ENCODE results near the gene RPL37A.

GRCh38 chr2:216464104-216464720 is 34.4 kb upstream of the RPL37A start:
- TF ChIP-seq REST (IDR thresholded peaks at IDR 0.05; ENCODE audit: borderline replicate concordance): no peak
- TF ChIP-seq CTCF (IDR thresholded peaks at IDR 0.05; ENCODE audit: poor library complexity, severe bottlenecking): no peak
- TF ChIP-seq EZH2 (IDR thresholded peaks at IDR 0.05; ENCODE audit: borderline replicate concordance, insufficient read depth, low read length, poor library complexity, severe bottlenecking): no peak
- TF ChIP-seq POLR2AphosphoS5 (IDR thresholded peaks at IDR 0.05): no peak
- no peak for TF ChIP-seq EP300 (conservative IDR thresholded peaks at IDR 0.05; ENCODE audit: poor library complexity, severe bottlenecking)
- TF ChIP-seq RAD21 (conservative IDR thresholded peaks at IDR 0.05): no peak
- no peak for TF ChIP-seq SMC3 (conservative IDR thresholded peaks at IDR 0.05; ENCODE audit: poor library complexity)

Measured in neural cell (in vitro differentiated cells).